Retinal pigment epithelial cell (primary cell): ENCODE measurements around the gene TMEM120B.
A peak's percentile ranks its signal among the peaks of the same experiment; 100 is the strongest.

ENCODE experiments used
- DNase-seq: peaks from one replicate; pipeline ENCODE4 v3.0.0-alpha.2; 2010; ENCODE audit warnings: low read depth
- H3K4me3 ChIP-seq: 2 replicates; pipeline ENCODE4 v1.5.1; 2011; ENCODE audit warnings: mild to moderate bottlenecking, low read length, control low read depth, moderate library complexity
- TF ChIP-seq, protein P1 (sequence below): conservative IDR thresholded peaks from 2 replicates; pipeline ENCODE4 v1.5.1; 2011; ENCODE audit warnings: low read depth, low read length, control low read depth, inconsistent platforms

TMEM120B gene

GRCh38 chr12:121816925-121817647 is 104.5 kb downstream of the TMEM120B start:
- TF ChIP-seq, protein P1, sequence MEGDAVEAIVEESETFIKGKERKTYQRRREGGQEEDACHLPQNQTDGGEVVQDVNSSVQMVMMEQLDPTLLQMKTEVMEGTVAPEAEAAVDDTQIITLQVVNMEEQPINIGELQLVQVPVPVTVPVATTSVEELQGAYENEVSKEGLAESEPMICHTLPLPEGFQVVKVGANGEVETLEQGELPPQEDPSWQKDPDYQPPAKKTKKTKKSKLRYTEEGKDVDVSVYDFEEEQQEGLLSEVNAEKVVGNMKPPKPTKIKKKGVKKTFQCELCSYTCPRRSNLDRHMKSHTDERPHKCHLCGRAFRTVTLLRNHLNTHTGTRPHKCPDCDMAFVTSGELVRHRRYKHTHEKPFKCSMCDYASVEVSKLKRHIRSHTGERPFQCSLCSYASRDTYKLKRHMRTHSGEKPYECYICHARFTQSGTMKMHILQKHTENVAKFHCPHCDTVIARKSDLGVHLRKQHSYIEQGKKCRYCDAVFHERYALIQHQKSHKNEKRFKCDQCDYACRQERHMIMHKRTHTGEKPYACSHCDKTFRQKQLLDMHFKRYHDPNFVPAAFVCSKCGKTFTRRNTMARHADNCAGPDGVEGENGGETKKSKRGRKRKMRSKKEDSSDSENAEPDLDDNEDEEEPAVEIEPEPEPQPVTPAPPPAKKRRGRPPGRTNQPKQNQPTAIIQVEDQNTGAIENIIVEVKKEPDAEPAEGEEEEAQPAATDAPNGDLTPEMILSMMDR: no peak
- DNase-seq: no peak
- no peak overlapping the region for H3K4me3 ChIP-seq

DNA sequence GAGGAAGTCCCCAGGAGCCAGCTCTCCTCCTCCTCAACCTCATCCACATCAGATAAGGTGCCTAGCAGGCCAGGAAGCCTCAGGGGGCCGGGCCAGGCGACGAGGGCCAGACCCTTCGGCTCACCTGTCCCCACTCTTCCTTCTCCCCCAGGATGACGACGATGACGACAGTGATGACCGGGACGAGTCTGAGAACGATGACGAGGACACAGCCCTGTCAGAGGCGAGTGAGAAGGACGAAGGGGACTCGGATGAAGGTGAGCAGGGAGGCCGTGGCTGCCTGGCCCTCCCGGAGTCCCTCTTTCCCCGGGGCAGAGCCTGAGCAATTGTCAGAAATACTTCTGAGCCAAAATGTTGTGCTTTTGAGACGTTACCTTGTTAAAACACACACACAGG is 105.1 kb downstream of the TMEM120B start:
- no peak for DNase-seq

GRCh38 chr12:121819212-121819949 is 106.8 kb downstream of the TMEM120B start:
- TF ChIP-seq, protein P1: no peak
- DNase-seq: no peak
- H3K4me3 ChIP-seq: no peak overlapping the region

More for the DNA sequence above, 105.1 kb downstream of the TMEM120B start:
- TF ChIP-seq, protein P1: no peak
- H3K4me3 ChIP-seq: no peak overlapping the region

GRCh38 chr12:121820056-121820455 is 107.5 kb downstream of the TMEM120B start:
- DNase-seq: no peak
- TF ChIP-seq, protein P1: no peak
- H3K4me3 ChIP-seq: no peak overlapping the region

- TF ChIP-seq, protein P1: no peak
- DNase-seq: no peak
Observed at GRCh38 chr12:121822393-121823100, 110.0 kb downstream of the TMEM120B start.

GRCh38 chr12:121823101-121823726 is 110.7 kb downstream of the TMEM120B start:
- DNase-seq: no peak
- H3K4me3 ChIP-seq: no peak overlapping the region
- TF ChIP-seq, protein P1: peak; percentile 36

More at GRCh38 chr12:121822393-121823100, 110.0 kb downstream of the TMEM120B start:
- no peak overlapping the region for H3K4me3 ChIP-seq
